Right lobe of liver (tissue), 4 donors: ENCODE measurements around the gene THADA.

ENCODE experiments used
- POLR2A ChIP-seq: fragments of 450-650 bp; IDR thresholded peaks from one replicate; pipeline ENCODE4 v1.6.1; 2017; ENCODE audit warnings: antibody characterized with exemption, mild to moderate bottlenecking
- TF ChIP-seq, protein P1 (sequence below), 4 donors: fragments of 200-600 bp in 3 of 4; fragments of 450-650 bp in 1 of 4; IDR thresholded peaks; one replicate each; pipeline versions ENCODE4 v1.5.1 to v1.8.0; 2016 to 2022; ENCODE audit warnings: antibody characterized with exemption in 4 of 4, mild to moderate bottlenecking in 2 of 4
- donor health status: DM: no; HTN: no; CAD: no.
- donor health status: DM: no; HTN: no; CAD: no.
- donor health status: DM: no; HTN: yes; CAD: no.

DNA sequence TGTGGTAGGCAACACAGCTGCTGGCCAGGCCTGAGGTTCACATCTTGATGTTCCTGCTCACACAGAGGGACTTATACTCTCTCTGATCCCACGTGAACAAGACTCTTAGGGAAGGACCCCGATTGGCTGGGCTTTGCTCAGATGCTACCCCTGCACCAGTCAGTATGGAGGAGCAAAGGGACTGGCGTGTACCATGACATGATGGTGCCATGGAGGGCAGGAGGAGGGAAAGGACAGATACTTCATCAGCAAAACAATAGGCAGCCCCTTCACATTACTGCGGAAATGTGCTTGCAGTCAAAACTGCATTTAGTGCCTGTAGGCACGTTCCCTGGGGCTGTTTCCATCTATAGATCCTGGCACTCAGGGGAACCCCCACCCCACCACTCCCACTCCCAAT is 412.1 kb downstream of the THADA start:
- TF ChIP-seq, protein P1, sequence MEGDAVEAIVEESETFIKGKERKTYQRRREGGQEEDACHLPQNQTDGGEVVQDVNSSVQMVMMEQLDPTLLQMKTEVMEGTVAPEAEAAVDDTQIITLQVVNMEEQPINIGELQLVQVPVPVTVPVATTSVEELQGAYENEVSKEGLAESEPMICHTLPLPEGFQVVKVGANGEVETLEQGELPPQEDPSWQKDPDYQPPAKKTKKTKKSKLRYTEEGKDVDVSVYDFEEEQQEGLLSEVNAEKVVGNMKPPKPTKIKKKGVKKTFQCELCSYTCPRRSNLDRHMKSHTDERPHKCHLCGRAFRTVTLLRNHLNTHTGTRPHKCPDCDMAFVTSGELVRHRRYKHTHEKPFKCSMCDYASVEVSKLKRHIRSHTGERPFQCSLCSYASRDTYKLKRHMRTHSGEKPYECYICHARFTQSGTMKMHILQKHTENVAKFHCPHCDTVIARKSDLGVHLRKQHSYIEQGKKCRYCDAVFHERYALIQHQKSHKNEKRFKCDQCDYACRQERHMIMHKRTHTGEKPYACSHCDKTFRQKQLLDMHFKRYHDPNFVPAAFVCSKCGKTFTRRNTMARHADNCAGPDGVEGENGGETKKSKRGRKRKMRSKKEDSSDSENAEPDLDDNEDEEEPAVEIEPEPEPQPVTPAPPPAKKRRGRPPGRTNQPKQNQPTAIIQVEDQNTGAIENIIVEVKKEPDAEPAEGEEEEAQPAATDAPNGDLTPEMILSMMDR (IDR thresholded peaks at IDR 0.05): no peak
- TF ChIP-seq POLR2A: no peak
